B cell (primary cell): ENCODE data around the gene ZNF385A.

ENCODE experiments used
- EZH2 ChIP-seq: IDR thresholded peaks from 2 replicates; pipeline ENCODE4 v1.6.1; 2012; ENCODE audit warnings: borderline replicate concordance, low read depth, mild to moderate bottlenecking, moderate library complexity, low read length; ENCODE audit not compliant: insufficient read depth, poor library complexity, severe bottlenecking
- TF ChIP-seq, protein P1 (sequence below): fragments of 200-600 bp; IDR thresholded peaks from one replicate; pipeline ENCODE4 v1.8.0; 2022; ENCODE audit warnings: antibody characterized with exemption, mild to moderate bottlenecking

DNA sequence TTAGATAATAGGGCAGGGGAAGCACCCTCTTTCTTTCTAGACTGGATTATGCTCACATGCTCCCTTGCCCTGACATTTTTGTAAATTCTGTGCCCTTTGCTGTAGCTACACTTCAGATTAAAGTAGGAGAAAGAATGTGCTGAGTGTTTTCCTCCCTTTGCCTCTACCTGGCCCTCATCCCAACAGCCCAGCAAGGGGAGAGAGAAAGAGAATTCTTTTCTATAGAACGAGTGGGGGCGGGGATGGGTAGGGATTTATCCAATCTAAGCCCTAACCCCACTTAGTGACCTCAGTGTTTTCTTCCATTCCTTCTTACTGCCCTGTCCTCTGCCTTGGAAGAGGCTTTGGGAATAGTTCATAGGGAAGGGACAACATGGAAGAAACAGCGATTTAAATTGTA, 33.8 kb downstream of the ZNF385A start:
- TF ChIP-seq, protein P1, sequence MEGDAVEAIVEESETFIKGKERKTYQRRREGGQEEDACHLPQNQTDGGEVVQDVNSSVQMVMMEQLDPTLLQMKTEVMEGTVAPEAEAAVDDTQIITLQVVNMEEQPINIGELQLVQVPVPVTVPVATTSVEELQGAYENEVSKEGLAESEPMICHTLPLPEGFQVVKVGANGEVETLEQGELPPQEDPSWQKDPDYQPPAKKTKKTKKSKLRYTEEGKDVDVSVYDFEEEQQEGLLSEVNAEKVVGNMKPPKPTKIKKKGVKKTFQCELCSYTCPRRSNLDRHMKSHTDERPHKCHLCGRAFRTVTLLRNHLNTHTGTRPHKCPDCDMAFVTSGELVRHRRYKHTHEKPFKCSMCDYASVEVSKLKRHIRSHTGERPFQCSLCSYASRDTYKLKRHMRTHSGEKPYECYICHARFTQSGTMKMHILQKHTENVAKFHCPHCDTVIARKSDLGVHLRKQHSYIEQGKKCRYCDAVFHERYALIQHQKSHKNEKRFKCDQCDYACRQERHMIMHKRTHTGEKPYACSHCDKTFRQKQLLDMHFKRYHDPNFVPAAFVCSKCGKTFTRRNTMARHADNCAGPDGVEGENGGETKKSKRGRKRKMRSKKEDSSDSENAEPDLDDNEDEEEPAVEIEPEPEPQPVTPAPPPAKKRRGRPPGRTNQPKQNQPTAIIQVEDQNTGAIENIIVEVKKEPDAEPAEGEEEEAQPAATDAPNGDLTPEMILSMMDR, result no peak
- TF ChIP-seq EZH2, result no peak
